Measurements from ENCODE around the gene SEPHS2.
"Not testable (repeated sequence)": the region's sequence is repeated elsewhere in the genome, so short reads cannot be mapped to it uniquely, and the experiment has no call there.

Gene SEPHS2

DNA sequence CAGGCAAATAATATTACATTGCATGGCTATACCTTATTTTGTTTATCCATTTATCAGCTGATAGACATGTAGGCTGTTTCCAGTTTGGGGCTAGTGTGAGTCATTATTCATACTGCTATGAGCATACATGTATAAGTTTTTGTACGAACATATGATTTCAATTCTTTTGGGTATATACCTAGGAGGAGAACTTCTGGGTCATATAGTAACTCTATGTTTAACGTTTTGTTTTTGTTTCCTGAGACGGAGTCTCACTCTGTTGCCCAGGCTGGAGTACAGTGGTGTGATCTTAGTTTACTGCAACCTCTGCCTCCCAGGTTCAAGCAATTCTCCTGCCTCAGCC, 24.5 kb upstream of the SEPHS2 start:
- DNase-seq (ENCODE audit: low read depth, low spot score) = no peak

DNA sequence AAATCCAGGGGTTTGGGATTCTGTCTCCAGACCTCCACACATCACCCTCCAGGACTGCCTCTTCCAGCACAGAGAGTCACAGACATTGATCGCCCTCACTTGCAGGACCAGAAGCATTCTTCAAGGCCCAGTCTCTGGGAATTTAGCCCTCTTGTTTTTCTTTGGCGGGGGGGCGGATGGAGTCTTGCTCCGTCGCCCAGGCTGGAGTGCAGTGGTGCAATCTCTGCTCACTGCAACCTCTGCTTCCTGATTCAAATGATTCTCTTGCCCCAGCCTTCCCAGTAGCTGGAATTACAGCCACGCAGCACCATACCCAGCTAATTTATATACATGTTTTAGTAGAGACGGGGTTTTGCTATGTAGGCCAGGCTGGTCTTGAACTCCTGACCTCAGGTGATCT, 18.4 kb upstream of the SEPHS2 start:
- DNase-seq (ENCODE audit: low read depth, low spot score) = no peak

DNA sequence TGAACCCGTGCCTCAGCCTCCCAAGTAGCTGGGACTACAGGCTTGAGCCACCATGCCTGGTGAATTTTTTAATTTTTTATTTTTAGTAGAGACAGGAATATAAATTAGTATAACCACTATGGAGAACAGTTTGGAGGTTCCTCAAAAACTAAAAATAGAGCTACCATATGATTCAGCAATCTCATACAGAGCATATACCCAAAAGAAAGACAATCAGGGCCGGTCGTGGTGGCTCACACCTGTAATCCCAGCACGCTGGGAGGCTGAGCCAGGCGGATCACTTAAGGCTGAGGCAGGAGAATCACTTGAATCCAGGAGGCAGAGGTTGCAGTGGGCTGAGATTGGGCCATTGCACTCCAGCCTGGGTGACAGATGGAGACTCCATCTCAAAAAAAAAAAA, 15.8 kb upstream of the SEPHS2 start:
- not testable (repeated sequence) for DNase-seq (ENCODE audit: low read depth, low spot score)

DNA sequence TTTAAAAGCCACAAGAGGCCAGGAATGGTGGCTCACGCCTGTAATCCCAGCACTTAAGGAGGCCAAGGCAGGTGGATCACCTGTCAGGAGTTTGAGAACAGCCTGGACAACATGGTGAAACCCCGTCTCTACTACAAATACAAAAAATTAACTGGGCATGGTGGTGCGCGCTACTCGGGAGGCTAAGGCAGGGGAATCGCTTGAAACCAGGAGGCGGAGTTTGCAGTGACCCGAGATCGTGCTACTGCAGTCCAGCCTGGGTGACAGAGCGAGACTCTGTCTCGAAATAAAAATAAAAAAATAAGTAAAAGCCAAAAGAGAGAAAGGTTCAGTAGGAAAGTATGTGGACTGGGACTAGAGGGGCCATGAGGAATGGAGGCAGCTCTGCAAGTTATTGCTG, 13.8 kb upstream of the SEPHS2 start:
- DNase-seq (ENCODE audit: low read depth, low spot score) = no peak

DNA sequence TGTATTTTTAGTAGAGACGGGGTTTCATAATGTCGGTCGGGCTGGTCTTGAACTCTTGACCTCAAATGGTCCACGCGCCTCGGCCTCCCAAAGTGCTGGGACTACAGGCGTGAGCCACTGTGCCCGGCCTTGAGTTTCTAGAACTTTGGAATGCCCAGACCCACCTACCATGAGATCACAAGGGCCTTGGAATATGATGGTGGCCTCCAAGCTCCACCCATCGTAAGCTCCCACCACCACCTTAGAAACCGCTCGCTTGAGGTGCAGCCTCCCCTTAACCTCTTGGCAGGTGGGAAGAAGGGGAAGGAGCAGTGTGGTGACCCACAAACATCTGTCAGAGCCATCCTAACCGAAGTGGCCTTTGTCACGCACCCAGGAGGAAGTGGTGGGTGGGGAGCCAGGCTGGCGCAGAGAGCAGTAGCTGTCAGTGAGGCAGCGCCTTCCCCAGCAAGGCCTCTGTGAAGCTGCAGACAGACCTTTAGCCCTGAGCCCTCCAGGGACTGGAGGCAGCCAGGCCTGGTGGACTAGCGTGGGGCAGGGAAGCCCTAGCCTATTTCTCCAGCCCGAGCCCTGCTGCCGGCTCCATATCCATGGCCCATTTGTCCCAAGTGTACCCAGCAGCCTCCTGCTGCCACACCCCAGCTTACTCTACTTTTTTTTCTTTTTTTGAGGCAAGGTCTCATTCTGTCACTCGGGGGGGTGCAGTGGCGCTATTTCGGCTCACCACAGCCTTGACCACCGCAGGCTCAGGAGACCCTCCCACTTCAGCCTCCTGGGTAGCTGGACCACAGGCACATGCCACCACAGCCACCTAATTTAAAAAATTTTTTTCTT, 13.1 kb upstream of the SEPHS2 start:
- no peak for DNase-seq (ENCODE audit: low read depth, low spot score)

DNA sequence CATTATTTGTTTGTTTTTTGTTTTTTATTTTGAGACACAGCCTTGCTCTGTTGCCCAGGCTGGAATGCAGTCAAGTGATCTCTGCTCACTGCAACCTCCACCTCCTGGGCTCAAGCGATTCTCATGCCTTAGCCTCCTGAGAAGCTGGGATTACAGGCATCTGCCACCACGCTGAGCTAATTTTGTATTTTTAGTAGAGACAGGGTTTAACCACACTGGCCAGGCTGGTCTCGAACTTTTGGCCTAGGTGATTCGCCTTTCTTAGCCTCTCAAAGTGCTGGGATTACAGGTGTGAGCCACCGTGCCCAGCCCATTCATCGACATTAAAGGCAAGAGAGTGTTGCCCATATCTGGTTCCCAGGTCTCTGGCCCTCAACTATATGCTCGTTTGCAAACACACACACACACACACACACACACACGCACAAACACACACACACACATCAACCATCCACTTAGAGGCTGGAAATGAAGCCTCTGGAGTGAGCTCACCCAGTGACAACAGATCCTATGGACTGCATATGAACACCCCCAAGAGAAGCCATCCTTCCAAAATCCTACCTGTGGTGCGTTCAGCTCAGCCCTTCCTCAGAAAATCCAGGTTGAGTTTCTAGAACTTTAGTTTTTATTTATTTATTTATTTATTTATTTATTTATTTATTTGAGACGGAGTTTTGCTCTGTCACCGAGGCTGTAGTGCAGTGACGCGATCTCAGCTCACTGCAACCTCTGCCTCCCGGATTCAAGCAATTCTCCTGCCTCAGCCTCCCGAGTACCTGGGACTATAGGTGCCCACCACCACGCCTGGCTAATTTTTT, 12.3 kb upstream of the SEPHS2 start:
- no peak for DNase-seq (ENCODE audit: low read depth, low spot score)

DNA sequence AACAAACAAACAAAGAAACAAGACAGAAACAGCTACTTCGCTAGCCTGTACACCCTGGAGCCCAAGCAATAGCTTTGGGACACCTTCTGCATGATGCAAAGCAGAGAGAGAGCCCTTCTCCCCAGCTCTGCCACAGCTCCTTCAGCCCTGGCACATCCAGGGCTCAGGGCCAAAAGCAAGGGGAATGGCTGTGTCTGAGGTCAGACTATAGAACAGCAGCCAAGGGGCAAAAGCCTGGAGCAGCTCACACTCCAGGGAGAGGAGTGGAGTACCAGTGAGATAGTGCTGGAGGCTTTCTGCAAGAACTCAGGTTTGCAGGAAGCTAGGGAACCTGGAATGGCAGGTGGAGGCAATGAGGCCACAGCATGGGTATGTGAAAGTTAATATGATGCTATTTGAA, 11.6 kb upstream of the SEPHS2 start:
- no peak for DNase-seq (ENCODE audit: low read depth, low spot score)

DNA sequence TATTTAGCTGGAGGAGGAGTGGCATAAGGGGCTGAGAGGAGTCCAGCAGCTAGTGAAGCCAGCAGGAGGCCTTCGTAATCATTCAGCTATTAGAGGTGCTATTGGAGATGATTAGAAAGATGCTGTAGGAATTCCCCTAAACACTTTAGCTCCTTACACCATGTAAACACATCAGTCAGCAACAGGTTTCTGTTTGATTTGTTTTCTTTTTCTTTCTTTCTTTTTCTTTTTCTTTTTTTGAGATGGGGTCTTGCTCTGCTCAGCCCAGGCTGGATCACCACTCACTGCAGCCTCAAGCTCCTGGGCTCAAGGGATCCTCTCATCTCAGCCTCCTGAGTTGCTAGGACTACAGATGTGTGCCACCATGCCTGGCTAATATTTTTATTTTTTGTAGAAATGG, 10.6 kb upstream of the SEPHS2 start:
- DNase-seq (ENCODE audit: low read depth, low spot score) = no peak

DNA sequence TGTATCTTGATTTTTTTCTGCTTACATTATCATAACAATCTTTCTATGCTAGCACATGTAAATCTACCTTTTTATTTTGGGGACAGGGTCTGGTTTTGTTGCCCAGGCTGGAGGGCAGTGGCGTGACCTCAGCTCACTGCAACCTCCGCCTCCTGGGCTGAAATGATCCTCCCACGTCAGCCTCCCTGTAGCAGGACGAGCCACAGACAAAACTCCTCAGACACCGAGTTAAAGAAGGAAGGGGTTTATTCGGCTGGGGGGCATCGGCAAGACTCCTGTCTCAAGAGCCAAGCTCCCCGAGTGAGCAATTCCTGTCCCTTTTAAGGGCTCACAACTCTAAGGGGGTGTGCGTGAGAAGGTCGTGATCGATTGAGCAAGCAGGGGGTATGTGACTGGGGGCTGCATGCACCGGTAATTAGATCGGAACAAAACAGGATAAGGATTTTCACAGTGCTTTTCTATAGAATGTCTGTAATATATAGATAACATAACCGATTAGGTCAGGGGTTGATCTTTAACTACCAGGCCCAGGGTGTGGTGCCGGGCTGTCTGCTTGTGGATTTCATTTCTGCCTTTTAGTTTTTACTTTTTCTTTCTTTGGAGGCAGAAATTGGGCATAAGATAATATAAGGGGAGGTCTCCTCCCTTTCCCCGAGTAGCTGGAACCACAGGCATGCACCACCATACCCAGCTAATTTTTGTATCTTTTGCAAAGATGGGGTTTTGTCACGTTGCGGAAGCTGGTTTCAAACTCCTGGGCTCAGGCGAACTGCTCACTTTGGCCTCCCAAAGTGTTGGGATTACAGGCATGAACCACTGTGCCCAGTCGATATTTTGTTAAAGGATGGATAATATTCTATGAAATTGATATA, 7.3 kb upstream of the SEPHS2 start:
- not testable (repeated sequence) for DNase-seq (ENCODE audit: low read depth, low spot score)

DNA sequence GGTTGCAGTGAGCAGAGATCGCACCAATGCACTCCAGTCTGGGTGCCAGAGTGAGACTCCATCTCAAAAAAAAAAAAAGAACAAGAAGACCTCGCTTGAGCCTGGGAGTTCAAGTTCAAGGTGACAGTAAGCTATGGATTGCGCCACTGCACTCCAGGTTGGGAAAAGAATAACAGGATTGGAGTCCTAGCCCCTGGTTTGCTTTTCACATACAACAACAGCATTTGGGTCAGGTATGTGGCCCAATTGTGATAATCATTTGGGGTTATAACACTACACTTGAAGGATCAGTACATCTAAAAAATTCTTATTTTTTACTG, 3.4 kb upstream of the SEPHS2 start:
- DNase-seq (ENCODE audit: low read depth, low spot score) = no peak

DNA sequence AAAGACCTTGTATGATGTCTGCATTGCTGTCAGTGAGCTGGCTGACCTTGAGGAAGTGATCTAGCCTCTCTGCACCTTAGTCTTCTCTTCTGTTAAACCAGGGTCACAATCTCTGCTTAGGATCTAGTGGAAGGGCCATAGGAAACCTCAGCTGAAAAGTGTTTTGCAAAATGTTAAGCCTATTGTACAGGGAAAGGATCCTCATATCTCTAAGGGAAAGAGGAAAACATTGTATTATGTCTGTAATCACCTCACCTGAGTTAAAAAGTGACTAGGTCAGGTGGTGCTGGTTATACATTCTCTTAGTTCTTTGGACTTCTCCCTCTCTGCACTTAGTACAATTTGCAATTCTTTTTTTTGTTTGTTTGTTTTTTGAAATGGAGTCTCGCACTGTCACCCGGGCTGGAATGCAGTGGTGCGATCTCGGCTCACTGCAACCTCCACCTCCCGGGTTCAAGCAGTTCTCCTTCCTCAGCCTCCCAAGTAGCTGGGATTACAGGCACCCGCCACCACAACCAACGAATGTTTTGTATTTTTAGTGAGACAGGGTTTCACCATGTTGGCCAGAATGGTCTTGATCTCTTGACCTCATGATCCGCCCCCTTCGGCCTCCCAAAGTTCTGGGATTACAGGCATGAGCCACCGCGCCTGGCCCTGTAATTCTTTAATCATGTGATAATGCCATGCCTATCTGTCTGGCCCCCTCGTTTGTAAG, 2.0 kb upstream of the SEPHS2 start:
- no peak for DNase-seq (ENCODE audit: low read depth, low spot score)

DNA sequence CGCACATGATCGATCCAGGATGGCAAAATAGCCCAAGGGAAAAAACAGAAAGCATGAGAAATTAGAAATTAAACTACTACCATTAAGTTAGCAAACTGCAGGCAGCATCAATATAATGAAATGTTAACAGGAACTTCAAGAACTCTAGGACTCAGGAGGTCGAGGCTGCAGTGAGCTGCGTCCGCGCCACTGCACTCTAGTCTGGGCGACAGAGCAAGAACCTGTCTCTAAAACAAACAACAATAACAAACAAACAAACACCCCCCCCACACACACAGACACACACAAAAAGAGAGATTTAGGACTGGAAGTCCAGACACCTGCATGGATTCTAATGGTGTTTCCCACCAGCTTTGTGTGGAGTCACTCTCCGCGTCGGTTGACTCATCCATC, 525 bp upstream of the SEPHS2 start:
- DNase-seq (ENCODE audit: low read depth, low spot score) = no peak

DNA sequence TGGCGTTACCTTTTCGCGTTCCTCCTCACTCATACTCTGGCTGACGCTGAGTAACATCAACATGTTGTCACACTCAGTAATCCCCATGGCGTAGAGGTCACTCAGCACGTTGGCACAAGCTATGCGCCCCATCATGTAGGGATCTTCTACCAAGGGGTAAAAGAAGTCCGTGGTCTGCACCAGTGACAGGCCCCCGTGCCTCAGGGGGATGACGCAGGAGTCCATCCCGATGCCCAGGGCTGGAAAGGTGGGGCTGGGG, 596 bp downstream of the SEPHS2 start:
- no peak for DNase-seq (ENCODE audit: low read depth, low spot score)

DNA sequence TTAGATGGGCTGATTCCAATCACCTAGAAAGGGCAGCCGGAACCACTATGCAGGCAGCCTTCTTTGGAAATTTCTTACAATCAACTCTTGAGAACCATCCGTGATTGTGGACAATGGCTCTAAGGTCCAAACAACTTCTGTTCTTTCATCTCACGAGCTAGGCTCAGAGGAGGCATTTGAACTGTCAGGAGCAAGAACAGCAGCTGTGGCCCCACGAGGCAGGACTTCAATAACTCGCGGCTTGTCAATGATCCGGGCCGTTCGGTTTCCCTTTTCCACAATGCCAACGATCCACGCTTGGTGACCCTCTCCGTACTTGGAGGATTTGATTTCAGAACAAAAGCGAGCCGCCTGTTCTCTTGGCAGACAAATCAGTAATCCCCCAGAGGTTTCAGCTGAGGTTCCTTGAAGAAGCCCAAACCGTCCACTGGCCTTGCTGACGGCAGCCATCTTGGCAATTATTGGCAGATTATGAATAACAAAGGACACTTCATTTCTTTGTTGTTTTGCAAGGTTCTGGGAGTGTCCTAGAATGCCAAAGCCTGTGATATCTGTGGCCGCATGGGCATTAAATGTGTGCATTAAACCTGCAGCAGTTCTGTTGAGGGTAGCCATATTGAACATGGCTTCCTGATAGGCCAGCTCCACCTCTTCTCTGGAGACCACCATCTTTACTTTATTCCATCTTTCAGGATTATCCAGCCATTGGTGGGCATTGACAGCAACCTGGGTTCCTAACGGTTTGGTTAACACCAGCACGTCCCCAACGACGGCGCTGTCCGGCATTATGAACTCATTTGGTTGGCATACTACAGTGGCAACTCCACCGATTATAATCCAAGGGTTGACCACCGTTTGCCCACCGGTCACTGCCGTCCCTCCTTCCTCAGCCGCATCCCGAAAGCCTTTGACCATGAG, 1.2 kb downstream of the SEPHS2 start:
- DNase-seq (ENCODE audit: low read depth, low spot score) = no peak

DNA sequence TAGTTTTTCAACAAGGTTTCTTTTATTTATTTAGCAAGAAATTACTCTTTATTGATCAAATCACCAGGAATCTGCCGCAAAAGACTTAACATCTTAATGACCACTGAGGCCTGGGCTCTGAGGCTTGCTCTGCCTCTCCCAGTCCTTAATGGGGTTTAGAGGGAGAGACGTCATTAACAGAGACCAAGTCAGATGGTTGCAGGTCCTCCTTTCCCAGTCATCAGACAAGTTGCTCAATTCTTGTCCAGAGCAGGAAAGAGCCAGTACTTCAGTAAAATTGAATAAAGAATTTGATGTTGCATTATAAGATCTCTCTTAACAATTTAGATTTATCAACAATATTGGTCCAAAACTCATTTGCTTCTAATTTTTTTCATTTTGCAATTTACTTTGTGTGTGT, 2.0 kb downstream of the SEPHS2 start:
- DNase-seq (ENCODE audit: low read depth, low spot score) = no peak

DNA sequence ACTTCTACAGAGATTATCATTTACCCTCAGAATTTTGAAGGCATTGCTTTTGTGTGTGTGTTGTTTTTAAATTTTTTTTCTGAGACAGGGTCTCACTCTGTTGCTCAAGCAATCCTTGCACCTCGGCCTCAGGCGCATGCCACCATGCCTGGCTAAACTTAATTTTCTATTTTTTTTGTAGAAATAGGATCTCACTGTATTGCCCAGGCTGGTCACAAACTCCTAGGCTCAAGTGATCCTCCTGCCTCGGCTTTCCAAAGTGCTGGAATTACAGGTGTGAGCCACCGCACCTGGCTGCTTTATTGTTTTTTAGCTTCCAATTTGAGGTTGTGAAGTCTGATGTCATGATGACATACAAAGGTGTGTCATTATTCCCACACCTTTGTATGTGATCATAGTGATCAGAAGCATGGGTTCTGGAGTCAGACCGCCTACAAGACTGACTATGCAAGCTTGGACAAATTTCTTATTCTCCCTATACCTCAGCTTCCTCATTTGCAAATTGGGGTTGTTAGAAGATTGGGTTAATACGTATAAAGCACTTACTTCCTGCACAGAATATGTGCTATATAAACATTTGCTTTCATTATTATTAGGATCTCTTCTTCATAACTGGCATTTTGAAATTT, 5.8 kb downstream of the SEPHS2 start:
- DNase-seq (ENCODE audit: low read depth, low spot score) = no peak

DNA sequence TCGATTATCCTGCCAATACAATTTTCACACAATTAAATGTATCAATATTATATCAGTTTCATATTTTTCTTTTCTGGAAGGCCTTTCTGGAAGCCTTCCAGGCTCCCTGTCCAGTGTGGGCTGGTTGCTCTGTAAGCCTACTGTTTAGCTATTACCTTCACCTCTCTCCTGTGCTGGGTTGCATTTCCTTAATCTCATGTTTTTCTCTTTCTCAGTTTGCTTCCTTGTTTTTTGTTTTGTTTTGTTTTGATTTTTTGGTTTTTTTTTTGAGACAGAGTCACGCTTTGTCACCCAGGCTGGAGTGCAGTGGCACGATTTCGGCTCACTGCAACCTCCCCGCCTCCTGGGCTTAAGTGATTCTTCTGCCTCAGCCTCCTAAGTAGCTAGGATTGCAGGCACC, 6.8 kb downstream of the SEPHS2 start:
- DNase-seq (ENCODE audit: low read depth, low spot score) = no peak

DNA sequence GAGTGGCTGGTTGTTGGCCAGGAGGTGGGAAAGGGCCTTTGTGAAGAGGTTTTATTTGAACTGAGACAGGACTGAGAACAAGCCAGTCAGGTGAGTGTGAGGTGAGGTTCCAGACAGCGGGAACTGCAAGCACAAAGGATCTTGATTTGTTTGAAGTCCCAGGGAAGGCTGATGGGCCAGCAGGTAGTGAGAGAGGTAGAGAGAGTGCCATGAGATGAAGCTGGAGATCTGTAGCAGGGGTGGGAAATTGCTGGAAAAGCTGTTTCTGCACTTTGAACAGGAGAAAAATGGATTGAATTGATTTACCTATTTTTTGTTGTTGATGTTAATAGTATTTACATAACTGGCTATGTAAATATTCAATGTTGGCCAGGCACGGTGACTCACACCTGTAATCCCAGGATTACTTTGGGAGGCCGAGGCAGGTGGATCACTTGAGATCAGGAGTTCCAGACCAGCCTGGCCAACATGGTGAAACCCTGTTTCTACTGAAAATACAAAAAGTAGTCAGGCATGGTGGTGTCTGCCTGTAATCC, 8.1 kb downstream of the SEPHS2 start:
- no peak for DNase-seq (ENCODE audit: low read depth, low spot score)

DNA sequence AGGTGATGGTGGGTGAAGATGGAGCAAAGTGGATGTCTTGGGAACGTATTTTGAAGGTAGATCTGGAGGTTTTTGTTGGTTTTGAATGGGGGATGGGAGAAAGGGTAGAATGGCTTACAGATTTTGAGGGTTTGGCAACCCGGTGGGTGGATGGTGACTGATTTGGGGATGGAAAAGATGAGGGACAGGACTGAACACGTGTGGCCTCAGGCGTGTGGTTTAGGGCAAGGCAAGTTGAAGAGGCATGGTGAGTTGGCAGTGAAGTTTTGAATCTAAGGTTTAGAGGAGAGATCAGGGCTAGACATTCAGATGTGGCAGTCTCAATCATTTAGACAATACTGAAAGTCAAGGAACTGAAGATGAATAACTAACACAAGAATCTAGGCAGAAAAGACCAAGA, 10.8 kb downstream of the SEPHS2 start:
- no peak for DNase-seq (ENCODE audit: low read depth, low spot score)

DNA sequence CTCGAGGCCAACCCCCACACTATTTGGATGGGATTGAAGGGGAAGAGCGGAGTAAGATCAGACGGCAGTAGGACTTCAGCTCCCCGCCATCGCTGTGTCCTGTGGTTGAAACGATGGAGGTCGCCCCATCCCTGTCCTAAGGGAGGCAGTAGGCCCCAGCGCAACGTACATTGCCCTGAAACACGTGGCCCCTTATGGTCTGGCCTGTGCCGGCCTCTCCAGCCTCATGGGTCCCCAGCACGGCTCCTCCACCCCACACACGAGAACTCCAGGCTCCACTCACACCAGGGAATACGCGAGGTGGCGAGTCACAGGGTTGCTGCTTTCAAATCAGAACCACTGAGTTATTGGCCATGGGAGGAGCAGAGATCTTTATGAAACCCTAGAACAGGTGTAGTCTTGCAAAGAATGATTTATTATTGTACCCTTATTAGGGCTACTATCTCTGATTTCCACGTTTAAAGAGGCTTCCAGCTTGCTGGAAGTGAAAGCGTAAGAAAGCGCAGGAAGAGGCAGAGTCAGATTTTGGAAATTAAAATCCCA, 15.2 kb downstream of the SEPHS2 start:
- DNase-seq (ENCODE audit: low read depth, low spot score) = no peak

All from astrocyte of the hippocampus (primary cell).